ENCODE measurements around the gene ALDH9A1.

GRCh38 chr1:165699577-165699976, 1.2 kb upstream of the ALDH9A1 start:
- TF ChIP-seq EZH2 (IDR thresholded peaks at IDR 0.05) (no peak), POLR2AphosphoS5 (IDR thresholded peaks at IDR 0.05; ENCODE audit: borderline replicate concordance, low read depth, low read length) (no peak), FOXP2 (optimal IDR thresholded peaks at IDR 0.05; ENCODE audit: control extremely low read depth, extremely low read length, insufficient read depth) (no peak)
